HepG2 (cell line): ENCODE data around the gene TMC2. TPM values are rescaled to one million over a fixed set of nuclear protein-coding genes. Genes with fewer than 3 reads are reported as not detected.
A peak's percentile ranks its signal among the peaks of the same experiment; 100 is the strongest.

ENCODE experiments used
- AKNA ChIP-seq: sonication (generic); formaldehyde crosslinking; IDR thresholded peaks from 2 replicates; pipeline ENCODE4 v1.4.0; 2020; ENCODE audit warnings: missing genetic modification reagents, borderline replicate concordance
- EED ChIP-seq: sonication (generic); formaldehyde crosslinking; IDR thresholded peaks from 2 replicates; pipeline ENCODE4 v1.5.0; 2020; ENCODE audit warnings: mild to moderate bottlenecking, missing genetic modification reagents
- PHF8 ChIP-seq: sonication (generic); formaldehyde crosslinking; IDR thresholded peaks from 2 replicates; pipeline ENCODE4 v1.5.0; 2020; ENCODE audit warnings: missing genetic modification reagents
- TCF12 ChIP-seq, 2 experiments: fragments of 450-650 bp in 1 of 2; sonication (generic) in 1 of 2; formaldehyde crosslinking in 1 of 2; IDR thresholded peaks; 2 replicates each; pipeline versions ENCODE4 v1.6.1 to v1.8.0; 2017 to 2022; ENCODE audit warnings: antibody characterized with exemption in 1 of 2, mild to moderate bottlenecking in 1 of 2, missing genetic modification reagents in 1 of 2, moderate library complexity in 1 of 2
- ZFP36 ChIP-seq: fragments of 150-350 bp; IDR thresholded peaks from 2 replicates; pipeline ENCODE4 v1.6.1; 2018; ENCODE audit warnings: borderline replicate concordance, low read length, low read depth; ENCODE audit not compliant: partially characterized antibody
- ZKSCAN1 ChIP-seq: fragments of 150-350 bp; IDR thresholded peaks from 2 replicates; pipeline ENCODE4 v1.6.1; 2014; ENCODE audit warnings: low read length
- ZNF484 ChIP-seq: sonication (generic); formaldehyde crosslinking; IDR thresholded peaks from 2 replicates; pipeline ENCODE4 v1.5.1; 2020; ENCODE audit warnings: mild to moderate bottlenecking, low read depth, missing genetic modification reagents, borderline replicate concordance
- polyA plus RNA-seq, 8 experiments: library from polyadenylated mRNA; depleted of rRNA in 3 of 8; stranded (reverse) in 7 of 8; unstranded in 1 of 8; fragments of >200 nt; fragmentation: Illumina TruSeq in 4 of 8; extraction: Trizol in 4 of 8; gene quantifications; 2 replicates each; pipeline versions ENCODE4 v1.2.1 to v1.2.3, GENCODE V29; 2011 to 2016; ENCODE audit warnings: low read depth in 4 of 8, missing spikeins in 1 of 8, mixed read lengths in 1 of 8; ENCODE audit not compliant: insufficient read depth in 1 of 8
- total RNA-seq, 5 experiments: library from RNA; depleted of rRNA; stranded (reverse); fragments of >200 nt; fragmentation: Illumina TruSeq; extraction: Trizol; gene quantifications; 2 replicates each; pipeline ENCODE4 v1.2.3, GENCODE V29; 2016; ENCODE audit warnings: low read depth in 1 of 5
- TF ChIP-seq, protein P1 (sequence below): sonication (generic); formaldehyde crosslinking; IDR thresholded peaks from 2 replicates; pipeline ENCODE4 v1.4.0; 2020; ENCODE audit warnings: missing genetic modification reagents, borderline replicate concordance
- TF ChIP-seq, protein P2 (sequence below): sonication (generic); formaldehyde crosslinking; IDR thresholded peaks from 2 replicates; pipeline ENCODE4 v1.4.0; 2020; ENCODE audit warnings: mild to moderate bottlenecking, missing genetic modification reagents
- TF ChIP-seq, protein P3 (sequence below): sonication (generic); formaldehyde crosslinking; IDR thresholded peaks from 2 replicates; pipeline ENCODE4 v1.4.0; 2020; ENCODE audit warnings: missing genetic modification reagents, mild to moderate bottlenecking, borderline replicate concordance

Gene TMC2
- total and polyA plus RNA-seq, 2 of the 13 experiments (the other 11 are each of a cell fraction or from before 2014, with no cell fraction given) = not detected

DNA sequence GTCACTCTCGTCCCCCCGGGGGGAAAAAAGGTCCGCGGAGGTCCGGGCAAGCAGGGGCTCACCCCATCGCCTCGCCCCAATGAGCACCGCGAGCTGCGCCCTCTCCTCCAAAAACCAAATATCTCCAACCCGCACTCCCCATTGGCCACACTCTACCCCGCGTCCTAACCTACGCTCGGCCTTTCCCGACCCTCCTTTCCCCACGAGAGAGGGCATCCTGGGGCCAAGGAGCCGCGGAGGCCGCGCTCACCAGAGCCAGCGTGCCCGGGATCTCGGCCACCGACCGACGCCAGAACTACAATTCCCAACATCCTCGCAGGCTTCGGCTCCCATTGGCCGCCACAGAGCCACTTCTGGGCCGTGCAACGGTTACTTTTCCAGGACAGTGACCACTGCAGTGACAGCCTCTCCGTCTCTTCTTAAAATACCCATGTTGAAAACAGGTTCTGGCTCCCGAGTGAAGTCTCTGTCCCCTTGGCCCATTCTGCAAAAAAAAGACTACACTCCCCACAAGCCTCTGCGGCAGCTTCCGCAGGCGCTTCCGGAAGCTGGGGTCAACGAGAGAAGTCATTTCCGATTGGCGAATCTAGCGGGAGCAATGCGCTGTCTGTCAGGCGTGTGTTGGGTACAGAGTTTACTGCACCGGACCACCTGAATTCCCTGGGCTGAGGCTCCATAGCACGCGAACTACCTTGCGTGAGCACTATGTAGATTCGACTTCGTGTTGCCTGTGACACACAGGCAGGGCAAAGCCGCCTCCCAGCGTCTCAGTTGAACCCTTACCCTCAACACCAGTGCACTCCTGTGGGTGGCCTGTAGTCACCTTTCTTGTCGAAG lies 27.5 kb upstream of the TMC2 start, which contains the start of gene ZNF343 (continued):
- TF ChIP-seq AKNA (no peak), PHF8 (peak; percentile 99), ZNF484 (CRISPR knock-in tag) (no peak; the same call in 1 of the 2 replicates), TCF12 (IDR thresholded peaks at IDR 0.05) (no peak), TCF12 (CRISPR knock-in tag; IDR thresholded peaks at IDR 0.05) (peak; percentile 72), ZKSCAN1 (no peak), EED (CRISPR knock-in tag) (no peak; the same call in 1 of the 2 replicates), ZFP36 (no peak)
- TF ChIP-seq, protein P1, sequence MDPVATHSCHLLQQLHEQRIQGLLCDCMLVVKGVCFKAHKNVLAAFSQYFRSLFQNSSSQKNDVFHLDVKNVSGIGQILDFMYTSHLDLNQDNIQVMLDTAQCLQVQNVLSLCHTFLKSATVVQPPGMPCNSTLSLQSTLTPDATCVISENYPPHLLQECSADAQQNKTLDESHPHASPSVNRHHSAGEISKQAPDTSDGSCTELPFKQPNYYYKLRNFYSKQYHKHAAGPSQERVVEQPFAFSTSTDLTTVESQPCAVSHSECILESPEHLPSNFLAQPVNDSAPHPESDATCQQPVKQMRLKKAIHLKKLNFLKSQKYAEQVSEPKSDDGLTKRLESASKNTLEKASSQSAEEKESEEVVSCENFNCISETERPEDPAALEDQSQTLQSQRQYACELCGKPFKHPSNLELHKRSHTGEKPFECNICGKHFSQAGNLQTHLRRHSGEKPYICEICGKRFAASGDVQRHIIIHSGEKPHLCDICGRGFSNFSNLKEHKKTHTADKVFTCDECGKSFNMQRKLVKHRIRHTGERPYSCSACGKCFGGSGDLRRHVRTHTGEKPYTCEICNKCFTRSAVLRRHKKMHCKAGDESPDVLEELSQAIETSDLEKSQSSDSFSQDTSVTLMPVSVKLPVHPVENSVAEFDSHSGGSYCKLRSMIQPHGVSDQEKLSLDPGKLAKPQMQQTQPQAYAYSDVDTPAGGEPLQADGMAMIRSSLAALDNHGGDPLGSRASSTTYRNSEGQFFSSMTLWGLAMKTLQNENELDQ (CRISPR knock-in tag) = peak; percentile 54
- TF ChIP-seq, protein P2, sequence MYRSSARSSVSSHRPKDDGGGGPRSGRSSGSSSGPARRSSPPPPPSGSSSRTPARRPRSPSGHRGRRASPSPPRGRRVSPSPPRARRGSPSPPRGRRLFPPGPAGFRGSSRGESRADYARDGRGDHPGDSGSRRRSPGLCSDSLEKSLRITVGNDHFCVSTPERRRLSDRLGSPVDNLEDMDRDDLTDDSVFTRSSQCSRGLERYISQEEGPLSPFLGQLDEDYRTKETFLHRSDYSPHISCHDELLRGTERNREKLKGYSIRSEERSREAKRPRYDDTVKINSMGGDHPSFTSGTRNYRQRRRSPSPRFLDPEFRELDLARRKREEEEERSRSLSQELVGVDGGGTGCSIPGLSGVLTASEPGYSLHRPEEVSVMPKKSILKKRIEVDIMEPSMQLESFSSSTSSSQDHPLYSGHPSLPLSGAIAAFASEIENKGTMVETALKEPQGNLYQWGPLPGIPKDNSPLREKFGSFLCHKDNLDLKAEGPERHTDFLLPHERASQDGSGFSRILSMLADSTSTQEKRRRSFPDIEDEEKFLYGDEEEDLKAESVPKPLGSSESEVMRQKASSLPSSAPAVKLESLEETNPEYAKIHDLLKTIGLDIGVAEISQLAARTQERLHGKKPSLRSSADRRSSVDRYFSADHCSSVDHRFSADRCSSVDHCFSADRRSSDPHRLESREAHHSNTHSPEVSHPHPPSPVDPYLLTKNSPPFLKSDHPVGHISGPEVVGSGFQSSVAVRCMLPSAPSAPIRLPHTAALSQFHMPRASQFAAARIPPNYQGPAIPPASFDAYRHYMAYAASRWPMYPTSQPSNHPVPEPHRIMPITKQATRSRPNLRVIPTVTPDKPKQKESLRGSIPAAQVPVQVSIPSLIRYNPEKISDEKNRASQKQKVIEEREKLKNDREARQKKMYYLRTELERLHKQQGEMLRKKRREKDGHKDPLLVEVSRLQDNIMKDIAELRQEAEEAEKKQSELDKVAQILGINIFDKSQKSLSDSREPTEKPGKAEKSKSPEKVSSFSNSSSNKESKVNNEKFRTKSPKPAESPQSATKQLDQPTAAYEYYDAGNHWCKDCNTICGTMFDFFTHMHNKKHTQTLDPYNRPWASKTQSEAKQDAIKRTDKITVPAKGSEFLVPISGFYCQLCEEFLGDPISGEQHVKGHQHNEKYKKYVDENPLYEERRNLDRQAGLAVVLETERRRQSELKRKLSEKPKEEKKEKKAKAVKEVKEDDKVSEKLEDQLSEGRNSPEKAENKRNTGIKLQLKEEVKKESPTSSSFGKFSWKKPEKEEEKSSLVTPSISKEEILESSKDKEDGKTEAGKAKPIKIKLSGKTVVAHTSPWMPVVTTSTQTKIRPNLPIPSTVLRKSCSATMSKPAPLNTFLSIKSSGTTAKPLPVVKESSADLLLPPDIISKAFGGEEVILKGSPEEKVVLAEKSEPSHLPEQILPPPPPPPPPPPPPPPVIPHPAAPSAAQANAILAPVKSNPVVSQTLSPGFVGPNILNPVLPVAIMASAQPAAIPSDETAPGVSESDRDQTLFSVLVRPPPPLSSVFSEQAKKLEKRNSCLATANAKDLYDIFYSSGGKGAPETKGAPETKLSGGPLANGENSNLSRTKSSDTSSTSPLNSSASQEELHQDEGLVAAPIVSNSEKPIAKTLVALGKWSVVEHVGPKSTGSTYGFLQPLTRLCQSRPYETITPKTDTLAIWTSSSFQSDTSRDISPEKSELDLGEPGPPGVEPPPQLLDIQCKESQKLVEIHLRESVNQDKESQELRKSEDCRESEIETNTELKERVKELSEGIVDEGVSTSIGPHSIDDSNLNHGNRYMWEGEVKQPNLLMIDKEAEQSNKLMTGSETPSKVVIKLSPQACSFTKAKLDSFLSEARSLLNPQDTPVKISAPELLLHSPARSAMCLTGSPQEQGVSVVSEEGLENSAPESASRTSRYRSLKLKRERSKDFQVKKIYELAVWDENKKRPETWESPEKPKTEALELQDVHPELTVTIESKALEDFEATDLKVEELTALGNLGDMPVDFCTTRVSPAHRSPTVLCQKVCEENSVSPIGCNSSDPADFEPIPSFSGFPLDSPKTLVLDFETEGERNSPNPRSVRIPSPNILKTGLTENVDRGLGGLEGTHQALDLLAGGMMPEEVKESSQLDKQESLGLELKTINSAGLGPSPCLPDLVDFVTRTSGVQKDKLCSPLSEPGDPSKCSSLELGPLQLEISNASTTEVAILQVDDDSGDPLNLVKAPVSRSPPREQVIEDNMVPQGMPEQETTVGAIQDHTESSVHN (CRISPR knock-in tag) = no peak
- TF ChIP-seq, protein P3, sequence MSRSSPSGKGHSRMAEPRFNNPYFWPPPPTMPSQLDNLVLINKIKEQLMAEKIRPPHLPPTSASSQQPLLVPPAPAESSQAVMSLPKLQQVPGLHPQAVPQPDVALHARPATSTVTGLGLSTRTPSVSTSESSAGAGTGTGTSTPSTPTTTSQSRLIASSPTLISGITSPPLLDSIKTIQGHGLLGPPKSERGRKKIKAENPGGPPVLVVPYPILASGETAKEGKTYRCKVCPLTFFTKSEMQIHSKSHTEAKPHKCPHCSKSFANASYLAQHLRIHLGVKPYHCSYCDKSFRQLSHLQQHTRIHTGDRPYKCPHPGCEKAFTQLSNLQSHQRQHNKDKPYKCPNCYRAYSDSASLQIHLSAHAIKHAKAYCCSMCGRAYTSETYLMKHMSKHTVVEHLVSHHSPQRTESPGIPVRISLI = no peak
